ENCODE data around the gene SNPH.

DNA sequence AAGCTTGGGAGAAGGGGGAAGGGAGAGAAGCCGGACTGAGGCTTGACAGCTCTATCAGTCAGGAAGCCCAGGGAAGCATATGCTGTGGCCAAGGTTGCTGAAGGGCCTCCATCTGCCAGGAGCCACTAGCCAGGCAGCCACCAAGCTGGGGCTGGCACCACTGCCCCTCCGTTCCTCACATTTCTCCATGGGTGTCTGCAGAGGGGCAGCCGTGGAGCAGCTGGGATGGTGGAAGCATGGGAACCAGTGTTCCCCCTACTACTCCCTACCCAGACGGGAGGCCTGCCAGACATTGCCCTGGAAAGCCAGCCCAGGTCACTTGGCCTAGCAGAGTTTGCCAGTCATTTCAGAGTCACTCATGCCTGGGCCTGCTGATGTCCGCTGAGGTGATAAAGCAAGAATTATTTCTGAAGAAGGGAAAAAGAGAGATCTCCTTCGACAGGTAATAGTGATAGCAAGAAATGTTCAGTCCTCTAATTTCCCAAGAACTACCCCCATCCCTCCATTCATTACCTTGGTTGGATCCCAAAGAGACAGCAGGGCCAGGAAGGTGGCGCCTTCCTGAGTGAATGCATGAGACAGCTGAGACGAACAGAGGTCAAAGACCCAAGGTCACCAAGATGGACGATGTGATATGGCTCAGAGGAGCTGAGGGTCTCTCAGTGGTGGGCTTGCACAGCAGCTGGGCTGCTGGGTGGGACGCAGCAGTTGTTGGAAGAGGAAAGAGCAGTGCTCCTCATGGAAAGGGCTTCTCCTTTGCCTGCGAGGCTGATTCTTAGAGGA lies 21.9 kb downstream of the SNPH start:
- TF ChIP-seq EZH2 (IDR thresholded peaks at IDR 0.05; ENCODE audit: low read length, unreplicated experiment) (no peak), EZH2phosphoT487 (IDR thresholded peaks at IDR 0.05; ENCODE audit: borderline replicate concordance, low read length) (no peak)
- TF ChIP-seq, protein P1, sequence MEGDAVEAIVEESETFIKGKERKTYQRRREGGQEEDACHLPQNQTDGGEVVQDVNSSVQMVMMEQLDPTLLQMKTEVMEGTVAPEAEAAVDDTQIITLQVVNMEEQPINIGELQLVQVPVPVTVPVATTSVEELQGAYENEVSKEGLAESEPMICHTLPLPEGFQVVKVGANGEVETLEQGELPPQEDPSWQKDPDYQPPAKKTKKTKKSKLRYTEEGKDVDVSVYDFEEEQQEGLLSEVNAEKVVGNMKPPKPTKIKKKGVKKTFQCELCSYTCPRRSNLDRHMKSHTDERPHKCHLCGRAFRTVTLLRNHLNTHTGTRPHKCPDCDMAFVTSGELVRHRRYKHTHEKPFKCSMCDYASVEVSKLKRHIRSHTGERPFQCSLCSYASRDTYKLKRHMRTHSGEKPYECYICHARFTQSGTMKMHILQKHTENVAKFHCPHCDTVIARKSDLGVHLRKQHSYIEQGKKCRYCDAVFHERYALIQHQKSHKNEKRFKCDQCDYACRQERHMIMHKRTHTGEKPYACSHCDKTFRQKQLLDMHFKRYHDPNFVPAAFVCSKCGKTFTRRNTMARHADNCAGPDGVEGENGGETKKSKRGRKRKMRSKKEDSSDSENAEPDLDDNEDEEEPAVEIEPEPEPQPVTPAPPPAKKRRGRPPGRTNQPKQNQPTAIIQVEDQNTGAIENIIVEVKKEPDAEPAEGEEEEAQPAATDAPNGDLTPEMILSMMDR (conservative IDR thresholded peaks at IDR 0.05; ENCODE audit: low read depth, low read length) = no peak
